Erythroblast (primary cell): Measurements from ENCODE around the gene MED12L.

Experiments used
- DNase-seq, 2 experiments: peaks; one replicate each; lab custom pipeline; 2025; lab: John Stamatoyannopoulos, UW
- GATA1 ChIP-seq: IDR thresholded peaks from 2 replicates; pipeline ENCODE4 v1.6.1; 2011; ENCODE audit warnings: low read depth, mild to moderate bottlenecking, control low read depth, low read length, moderate library complexity
- POLR2A ChIP-seq: IDR thresholded peaks from 2 replicates; pipeline ENCODE4 v1.6.1; 2011; ENCODE audit warnings: mild to moderate bottlenecking, low read length

The MED12L gene

DNA sequence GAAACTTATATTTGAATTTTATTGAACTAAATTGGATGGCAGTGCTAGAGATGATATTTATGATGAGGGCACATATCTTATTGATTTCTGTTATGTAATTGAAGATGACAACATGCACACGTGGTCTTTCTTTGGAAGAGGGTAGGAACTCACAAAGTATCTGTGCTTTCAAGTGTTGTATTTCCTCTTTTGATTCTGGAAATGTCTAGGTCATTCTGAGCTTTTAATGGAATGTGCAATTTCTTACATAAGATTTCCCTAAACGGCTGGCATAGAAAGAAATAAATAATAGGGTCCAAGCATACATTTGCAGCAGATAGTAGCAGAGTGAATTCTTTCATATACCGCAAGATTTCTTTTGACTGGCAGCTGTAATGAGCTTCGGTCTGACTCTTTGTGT, 127.7 kb downstream of the MED12L start:
- no peak for DNase-seq
- TF ChIP-seq POLR2A (no peak), GATA1 (no peak)

DNA sequence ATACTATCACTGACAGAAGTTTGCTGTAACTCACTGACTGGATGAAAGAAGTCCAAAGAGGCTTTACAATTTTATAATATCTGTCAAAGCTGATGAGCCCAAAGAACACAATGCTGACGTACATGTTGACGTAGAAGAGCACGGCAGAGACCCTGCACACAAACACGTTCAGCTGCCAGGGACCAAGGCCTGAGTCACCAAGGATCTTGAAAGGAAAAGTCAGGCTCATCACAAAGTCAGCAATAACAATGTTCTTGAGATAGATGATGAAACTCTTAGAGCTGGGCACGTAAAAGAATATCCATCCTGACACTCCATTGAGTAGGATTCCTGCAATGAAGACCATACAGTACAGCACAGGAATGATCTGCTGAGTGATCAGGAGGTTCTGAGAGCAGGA, 128.4 kb downstream of the MED12L start:
- DNase-seq: no peak
- TF ChIP-seq POLR2A: no peak
- no peak for TF ChIP-seq GATA1

DNA sequence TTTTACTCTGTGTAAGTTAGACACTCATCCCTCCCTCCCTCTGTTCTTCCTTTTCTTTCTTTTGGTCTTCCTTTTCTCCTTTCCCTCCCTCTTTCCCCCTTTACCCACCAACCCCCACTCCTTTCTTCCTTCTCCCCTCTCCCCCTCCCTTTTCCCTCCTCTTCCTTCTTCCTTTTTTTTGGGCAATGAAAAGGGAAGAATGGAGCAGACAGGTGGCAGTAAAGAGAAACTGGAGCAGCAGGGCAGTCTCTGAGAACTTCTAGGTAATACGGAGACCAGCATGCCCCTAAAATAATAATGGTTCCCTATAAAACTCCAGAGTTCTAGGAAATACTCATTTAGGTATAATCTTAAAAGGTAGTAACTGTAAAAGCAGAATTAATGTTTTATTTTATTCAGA, 129.0 kb downstream of the MED12L start:
- no peak for TF ChIP-seq POLR2A
- TF ChIP-seq GATA1: no peak
- no peak for DNase-seq

DNA sequence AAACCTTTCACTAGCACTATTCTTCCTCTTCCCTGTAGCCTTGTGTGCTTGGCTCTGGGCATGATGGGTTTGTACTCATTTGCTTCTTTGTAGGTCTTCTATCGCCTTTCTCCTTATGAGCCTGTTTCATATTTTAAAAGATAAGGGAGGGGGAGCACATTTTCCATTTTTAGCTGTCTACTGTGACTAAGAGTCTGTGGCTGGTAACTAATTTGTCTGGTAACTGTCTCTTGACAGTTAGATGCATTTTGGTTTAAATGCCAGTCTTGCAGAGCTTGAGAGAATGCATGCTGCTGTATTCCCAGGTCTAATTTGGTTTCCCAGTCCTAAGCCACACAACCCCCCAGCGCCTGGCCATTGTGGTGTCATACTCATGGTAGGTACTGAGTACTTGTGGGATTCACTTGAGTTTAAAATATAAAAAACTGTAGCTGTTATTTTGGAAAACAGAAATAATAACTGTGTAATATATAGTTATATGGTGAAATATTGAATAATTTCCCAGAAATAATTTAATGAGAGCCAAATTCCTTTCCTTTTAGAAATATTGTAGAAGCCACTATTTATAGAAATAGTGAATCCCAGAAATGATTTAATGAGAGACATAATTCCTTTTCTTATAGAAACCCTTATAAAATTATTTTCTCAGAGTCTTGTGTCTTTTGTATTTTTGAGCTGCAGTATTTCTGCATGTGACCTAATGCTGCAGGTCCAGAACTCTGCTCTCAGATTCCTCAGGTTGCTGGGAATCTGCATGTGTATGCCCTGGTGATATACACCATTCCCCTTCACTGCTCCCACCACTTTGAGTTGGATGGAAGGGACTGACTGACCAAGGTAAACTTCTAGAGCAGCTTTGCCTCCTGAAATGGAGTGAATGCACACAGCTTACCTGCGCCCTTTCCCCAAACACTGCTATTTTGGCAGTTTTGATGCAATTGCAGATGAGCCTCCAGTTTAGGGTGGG, 131.5 kb downstream of the MED12L start:
- TF ChIP-seq POLR2A (no peak), GATA1 (no peak)
- DNase-seq: peak; percentile 34 to 65

DNA sequence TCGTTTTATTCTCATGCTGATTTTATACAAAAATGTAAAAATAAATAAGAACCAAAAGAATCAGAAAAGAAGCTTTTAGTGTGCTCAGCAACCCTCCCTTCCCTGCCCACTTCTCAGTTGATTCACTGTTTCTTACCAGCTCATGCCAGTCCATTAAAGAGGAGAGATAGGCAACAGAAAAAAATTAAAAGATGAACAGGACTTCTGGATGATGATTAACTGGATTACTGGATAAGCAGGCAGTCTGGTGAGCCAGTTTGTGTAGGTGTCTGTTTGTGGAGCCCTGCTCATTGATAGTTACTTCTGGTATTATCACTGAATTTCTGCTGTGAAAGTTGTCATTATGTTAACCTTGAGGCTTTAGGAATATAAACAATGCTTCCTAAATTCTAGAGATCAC, 132.7 kb downstream of the MED12L start:
- no peak for DNase-seq
- no peak for TF ChIP-seq POLR2A
- TF ChIP-seq GATA1: no peak

DNA sequence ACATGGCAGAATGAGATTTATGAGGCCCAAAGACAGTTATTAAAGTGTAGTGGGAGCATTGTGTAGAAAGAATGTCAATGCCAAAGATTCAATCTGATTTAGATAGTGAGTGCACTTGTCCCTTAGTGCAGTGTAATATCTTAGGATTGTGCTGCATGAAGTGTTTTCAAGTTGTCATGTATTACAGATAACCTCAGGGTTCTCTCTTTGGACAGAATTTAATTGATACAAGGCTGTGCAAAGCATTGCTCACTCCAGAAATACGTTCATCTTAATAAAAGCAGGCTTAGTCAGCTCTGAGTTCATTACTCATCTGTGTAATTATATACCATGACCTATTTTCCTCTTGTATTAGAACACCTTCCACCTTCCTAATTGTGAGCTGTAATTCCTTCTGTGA, 133.6 kb downstream of the MED12L start:
- TF ChIP-seq GATA1 (no peak), POLR2A (no peak)
- no peak for DNase-seq

DNA sequence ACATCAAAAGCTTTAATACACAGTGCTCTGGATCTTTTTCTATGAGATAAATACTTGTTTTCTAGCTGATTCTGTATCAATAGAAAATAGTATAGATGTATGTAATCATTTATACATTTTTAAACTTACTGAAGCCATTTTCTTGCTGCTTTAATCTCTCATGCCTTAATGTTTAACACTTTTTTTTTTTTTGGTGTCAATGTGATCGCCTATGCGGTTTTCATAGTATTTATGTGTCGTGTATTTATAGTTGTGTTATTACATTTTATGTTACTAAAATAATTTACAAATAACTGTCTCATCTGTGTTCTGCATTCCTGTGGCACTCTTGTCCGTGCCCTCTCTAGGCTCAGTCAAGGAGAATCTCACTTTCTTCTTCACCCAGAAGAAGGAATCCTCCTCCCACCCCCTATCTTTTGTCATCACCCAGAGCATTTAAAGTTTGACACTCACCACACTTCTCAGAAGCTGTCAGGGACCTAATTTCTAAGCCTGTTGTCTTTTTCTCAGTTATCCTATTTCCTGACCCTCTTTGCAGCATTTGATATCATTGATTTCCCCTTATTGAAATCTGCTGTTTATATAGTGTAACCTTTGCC, 138.9 kb downstream of the MED12L start:
- no peak for DNase-seq
- TF ChIP-seq POLR2A: no peak
- no peak for TF ChIP-seq GATA1

DNA sequence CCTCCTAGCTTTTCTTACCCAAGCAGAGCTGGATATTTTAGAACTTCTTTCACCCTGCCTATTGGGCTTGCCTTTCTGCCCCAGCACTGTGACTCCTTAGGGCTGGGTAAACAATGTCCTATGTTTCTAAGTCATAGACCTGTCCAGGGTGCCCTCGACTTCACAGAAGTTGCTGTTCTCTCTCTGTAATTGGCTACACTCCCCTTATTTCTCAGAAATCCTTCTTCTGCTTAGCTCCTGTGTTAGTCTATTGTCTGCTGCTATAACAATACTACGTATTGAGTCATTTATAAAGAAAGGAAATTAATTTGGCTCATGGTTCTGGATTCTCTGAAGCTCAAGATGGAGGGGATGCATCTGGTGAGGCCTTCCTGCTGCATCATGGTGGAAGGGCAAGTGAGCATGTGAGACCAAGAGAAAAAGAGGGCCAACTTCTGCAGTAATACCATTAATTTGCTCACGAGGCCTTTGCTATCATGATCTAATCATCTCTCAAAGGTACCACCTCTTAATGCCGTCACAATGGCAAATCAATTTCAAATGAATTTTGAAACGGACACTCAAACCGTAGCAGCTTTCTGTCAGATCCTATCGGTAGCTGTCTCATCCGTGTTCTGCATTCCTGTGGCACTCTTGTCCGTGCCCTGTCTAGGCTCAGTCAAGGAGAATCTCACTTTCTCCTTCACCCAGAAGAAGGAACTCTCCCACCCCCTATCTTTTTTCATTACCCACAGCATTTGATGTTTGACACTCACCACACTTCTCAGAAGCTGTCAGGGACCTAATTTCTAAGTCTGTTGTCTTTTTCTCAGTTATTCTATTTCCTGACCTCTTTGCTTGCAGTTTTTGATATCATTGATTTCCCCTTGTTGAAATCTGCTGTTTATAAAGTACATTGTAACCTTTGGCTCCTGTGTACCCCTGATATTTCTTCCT, 139.8 kb downstream of the MED12L start:
- no peak for DNase-seq
- no peak for TF ChIP-seq GATA1
- no peak for TF ChIP-seq POLR2A

DNA sequence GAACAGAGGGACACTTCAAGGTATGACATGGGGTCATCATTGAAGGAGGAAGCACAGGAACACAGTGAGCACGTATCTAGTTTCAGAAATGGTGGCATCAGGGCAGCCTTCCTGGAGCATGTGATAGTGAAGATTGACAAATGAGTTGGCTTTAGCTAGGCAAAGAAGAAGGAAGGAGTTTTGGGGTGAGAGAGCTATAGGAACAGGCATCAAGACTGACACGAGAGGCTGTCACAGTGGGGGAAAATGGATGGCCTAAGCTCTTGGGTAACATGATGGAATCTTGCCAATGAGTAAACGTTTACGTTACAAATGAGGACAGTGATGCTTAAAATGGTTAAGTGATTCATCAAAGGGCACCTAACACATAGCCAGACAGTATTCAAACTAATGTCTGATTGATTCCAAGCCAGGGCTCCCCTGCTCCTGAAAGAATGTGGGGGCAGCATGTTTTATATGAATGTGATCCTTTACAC, 140.7 kb downstream of the MED12L start:
- DNase-seq: peak in 1 of 2 experiments; percentile 6
- TF ChIP-seq POLR2A: no peak
- no peak for TF ChIP-seq GATA1

DNA sequence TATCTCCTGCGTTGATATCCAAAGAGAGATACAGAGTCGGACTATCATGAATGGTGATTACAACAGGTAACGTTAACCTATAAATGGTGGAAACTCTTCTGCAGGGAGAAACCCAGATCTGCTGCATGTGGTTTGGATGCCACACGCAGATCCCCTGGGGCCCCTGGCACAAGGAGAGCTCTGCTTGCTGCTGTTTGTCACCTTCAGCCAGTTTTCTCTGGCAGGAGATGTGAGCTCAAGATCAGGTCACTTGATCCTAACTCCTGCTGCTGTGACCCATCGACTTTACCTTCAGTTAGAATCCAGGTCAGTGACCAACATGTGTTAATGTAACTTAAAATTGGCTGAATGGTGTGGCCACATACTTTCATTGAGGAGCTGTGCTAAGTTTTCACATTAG, 141.4 kb downstream of the MED12L start:
- TF ChIP-seq GATA1 (no peak), POLR2A (no peak)
- DNase-seq: no peak

DNA sequence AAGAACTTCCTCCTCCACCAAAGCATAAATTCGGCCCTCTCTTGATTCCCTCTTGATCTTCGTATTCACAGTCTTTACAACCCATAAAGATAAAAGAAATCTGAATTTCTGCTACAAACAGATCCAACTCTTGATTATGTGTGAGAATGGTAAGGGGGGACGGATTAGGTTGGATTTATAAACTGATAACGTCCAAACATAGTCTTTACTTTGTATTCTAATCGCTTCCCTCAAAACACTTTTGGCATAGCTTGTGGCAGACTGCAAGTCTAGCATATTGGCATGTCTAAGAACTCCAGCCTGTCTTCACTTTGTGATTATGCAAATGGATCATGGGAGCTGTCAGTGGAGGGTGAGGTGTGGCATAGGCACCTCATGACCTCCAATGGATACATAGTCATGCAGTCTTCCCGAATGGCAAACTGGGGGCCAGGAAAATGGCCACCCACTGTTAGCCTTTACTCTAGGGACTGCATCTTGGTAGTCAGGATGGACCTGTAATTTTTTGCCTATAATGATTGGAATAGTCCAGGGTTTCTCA, 141.9 kb downstream of the MED12L start:
- DNase-seq: no peak

DNA sequence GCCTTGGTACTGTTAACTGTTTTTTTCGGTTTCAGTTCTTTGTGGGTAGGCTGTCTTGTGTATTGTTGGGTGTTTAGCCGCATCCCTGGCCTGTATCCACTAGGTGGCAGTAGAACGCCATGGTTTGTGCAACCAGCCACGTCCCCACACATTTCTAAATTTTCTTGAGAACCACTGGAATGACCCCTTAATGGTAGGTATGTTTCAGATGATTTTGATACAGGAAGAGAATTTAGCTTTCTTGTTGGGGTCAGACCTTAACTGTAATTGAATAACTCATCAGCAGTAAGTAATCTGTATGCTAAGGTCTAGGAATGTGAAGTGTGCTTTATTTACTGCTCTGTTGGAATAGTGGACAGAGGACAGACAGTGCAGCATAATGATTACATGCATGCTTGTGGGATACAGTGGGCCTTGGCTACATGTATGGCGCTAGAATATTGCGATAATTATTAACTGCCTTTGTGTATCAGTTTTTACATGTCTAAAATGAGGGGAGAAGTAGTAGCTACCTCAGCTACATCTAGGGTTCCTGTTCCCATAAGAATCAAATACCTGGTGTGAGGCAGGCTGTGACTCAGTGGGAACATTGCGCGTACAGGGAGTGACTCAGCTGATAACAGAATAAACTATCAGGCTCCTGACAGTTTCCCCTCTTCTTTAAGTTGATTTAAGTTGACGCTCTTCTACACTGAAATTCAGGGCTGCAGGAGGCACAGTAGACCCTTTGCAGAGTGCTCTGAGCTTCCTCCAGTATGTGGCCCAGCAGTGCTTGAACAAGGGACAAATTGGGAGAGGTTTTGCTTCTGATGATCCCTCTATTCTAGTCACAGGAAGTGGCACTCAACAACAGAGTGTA, 142.6 kb downstream of the MED12L start:
- TF ChIP-seq GATA1: no peak
- no peak for TF ChIP-seq POLR2A
- peak; percentile 71 to 83 for DNase-seq

More for the DNA sequence above, 141.9 kb downstream of the MED12L start:
- TF ChIP-seq GATA1 (no peak), POLR2A (no peak)
